HG02852 (cell line): ENCODE data around the gene IDS.

Experiments
- ATAC-seq: cut with Tn5 transposase; IDR thresholded peaks from one replicate; pipeline ENCODE4 v1.9.1; 2021; ENCODE audit warnings: mild to moderate bottlenecking, moderate library complexity; ENCODE audit not compliant: unreplicated experiment

The IDS gene

GRCh38 chrX:149467461-149467860 lies 37.6 kb downstream of the IDS start:
- ATAC-seq, result no peak

DNA sequence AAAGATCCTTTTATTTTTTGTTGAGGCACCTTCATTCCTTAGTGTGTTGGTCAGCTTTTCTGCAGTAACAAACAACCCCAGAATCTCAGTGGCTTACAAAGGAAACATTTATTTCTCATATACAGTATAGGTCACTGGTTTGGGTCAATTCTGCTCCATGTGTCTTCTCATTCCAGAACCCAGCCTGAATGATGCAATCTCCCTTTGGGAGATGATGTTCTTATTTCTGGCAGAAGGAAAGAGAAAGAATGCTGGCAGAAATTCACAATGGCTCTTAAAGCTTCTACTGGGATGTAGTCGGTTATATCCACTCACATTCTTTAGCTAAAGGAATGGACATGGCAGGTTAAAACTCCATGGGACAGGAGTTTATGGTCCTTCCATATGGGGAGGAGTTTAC lies 42.3 kb downstream of the IDS start:
- ATAC-seq, result no peak

- ATAC-seq, result no peak
Measured at GRCh38 chrX:149461746-149462145, 43.4 kb downstream of the IDS start.

DNA sequence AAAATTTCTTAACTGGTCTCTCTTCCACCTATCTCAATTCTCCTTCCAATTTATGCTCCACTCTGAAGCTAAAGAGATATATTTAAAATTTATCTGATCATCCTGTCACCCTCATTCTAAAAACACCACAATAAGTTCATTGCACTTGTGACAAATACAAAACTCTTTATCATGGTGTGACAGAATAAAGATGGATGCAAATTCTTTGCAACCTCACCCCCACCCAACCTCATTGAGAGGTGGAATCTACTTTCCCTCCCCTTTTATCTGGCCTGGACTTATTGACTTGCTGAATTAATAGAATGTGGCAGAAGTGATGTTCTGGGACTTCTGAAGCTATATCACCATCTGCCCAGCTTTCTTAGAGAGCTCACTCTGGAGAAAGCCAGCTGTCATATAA lies 46.5 kb downstream of the IDS start:
- ATAC-seq, result no peak

GRCh38 chrX:149456476-149457245 lies 48.4 kb downstream of the IDS start:
- no peak for ATAC-seq

- no peak for ATAC-seq
Measured at GRCh38 chrX:149455934-149456333, 49.2 kb downstream of the IDS start.

DNA sequence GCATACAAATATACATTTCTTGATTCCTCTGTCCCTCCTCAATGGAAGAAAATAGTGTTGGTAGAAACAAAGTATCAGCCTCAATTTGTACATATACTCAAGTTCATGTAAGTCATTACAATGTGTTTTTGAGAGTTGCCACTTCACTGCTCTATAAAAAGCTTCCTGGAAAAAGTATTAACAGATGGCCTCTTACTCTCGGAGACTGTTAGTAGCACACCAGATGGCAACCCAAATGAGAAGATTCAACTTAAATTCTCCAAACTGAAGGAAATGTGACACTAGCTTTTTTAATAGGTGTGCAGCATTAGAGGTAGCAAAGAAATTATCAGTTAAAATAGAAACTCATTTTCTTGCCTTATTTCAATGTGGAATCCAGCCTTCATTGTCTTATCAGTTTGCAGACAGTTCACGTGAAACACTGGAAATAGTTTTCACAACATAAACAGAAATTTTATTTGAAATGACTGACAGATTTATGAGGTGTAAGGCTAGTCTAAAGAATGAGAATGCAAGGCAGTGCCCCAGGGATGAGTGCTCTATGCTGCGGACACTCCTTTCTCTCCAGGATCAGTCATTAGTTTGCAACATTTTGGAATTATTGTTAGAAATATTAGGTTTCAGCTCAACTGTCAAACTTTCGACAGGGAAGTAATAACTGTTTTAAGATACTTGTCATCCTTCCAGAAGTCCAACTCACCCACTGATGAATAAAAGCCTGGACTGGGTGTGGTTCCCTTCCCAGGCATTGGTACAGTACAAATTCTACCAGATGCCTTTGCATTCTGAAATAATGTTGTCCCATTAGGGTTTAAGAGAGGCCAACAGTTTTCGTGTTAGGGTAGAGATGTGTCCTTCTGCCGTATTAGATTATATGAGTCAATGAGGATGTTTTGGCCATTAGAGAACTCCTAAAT lies 50.9 kb downstream of the IDS start:
- no peak for ATAC-seq

DNA sequence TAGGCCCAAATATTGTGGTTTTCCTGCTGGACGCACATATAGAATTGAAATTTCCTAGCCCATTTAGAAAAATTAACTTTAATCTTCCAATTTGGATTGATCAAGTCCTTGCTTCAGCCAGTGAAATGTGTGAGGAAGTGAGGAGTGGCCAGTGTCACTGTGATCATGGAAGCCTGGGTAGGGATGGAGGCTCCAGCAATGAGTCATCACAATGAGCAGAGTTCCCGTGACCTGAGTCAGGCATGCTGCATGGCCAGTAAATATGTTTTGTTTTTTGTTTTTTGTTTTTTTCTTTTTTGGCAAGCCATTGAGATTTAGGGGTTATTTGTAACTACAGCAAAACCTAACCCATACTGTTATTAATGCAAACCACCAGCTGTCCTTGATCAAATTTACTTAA lies 52.1 kb downstream of the IDS start:
- ATAC-seq, result no peak

GRCh38 chrX:149433451-149433850 lies 71.7 kb downstream of the IDS start:
- no peak for ATAC-seq

DNA sequence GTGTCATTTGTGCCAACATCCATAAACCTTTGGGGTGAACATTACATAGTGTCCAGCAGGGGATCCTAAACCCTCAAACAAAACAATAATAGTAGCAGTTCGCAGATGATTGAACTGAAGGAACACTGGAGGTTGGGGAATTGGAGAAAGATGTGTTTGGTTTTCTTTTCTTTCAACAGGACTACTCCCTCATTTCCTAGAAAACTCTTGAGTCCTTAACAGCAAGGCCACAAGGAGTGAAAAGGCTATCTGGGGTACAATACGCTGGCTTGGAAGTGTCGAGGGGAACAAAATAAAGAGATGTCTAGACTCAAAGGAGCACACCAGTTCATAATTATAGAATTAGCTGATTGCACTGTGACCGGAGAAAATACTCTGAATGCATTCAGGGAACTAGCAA lies 72.1 kb downstream of the IDS start:
- ATAC-seq, result no peak
